ENCODE results near the gene LGALS4. TPM values are rescaled to one million over a fixed set of nuclear protein-coding genes. Genes with fewer than 3 reads are reported as not detected.
"Not testable (repeated sequence)": the region's sequence is repeated elsewhere in the genome, so short reads cannot be mapped to it uniquely, and the experiment has no call there.

Gene LGALS4
- total and polyA plus RNA-seq, 2 experiments from 2014 or later = 0.87 TPM; not detected in 1

DNA sequence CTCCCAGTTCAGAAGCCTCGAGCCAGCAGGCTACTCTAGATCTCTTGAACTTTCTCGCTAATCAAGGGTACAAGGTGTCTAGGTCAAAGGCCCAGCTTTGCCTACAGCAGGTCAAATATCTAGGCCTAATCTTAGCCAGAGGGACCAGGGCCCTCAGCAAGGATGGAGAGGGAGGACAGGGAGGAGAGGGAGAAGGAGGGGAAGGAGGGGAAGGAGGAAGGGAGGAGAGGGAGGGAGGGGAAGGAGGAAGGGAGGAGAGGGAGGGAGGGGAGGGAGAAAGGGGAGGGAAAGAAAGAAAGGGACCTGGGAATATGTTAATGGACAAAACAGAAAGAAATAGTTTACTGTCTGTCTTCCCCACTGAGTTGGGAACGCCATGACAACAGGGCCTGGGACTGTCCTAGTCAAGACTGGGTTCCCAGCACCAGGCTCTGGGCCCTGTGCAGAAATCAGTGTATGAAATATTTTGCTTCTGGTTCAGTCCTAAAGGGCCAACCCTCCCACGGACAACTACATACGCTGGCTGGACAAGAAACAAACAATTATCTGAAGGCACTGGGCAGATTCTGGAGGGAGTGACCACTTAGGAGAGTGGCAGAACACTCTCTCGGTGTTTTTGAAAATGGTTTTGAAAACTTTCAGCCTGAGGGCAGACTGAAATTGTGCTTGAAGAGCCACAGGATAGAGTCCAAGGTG lies 14.3 kb upstream of the LGALS4 start (continued):
- TF ChIP-seq, protein P1, sequence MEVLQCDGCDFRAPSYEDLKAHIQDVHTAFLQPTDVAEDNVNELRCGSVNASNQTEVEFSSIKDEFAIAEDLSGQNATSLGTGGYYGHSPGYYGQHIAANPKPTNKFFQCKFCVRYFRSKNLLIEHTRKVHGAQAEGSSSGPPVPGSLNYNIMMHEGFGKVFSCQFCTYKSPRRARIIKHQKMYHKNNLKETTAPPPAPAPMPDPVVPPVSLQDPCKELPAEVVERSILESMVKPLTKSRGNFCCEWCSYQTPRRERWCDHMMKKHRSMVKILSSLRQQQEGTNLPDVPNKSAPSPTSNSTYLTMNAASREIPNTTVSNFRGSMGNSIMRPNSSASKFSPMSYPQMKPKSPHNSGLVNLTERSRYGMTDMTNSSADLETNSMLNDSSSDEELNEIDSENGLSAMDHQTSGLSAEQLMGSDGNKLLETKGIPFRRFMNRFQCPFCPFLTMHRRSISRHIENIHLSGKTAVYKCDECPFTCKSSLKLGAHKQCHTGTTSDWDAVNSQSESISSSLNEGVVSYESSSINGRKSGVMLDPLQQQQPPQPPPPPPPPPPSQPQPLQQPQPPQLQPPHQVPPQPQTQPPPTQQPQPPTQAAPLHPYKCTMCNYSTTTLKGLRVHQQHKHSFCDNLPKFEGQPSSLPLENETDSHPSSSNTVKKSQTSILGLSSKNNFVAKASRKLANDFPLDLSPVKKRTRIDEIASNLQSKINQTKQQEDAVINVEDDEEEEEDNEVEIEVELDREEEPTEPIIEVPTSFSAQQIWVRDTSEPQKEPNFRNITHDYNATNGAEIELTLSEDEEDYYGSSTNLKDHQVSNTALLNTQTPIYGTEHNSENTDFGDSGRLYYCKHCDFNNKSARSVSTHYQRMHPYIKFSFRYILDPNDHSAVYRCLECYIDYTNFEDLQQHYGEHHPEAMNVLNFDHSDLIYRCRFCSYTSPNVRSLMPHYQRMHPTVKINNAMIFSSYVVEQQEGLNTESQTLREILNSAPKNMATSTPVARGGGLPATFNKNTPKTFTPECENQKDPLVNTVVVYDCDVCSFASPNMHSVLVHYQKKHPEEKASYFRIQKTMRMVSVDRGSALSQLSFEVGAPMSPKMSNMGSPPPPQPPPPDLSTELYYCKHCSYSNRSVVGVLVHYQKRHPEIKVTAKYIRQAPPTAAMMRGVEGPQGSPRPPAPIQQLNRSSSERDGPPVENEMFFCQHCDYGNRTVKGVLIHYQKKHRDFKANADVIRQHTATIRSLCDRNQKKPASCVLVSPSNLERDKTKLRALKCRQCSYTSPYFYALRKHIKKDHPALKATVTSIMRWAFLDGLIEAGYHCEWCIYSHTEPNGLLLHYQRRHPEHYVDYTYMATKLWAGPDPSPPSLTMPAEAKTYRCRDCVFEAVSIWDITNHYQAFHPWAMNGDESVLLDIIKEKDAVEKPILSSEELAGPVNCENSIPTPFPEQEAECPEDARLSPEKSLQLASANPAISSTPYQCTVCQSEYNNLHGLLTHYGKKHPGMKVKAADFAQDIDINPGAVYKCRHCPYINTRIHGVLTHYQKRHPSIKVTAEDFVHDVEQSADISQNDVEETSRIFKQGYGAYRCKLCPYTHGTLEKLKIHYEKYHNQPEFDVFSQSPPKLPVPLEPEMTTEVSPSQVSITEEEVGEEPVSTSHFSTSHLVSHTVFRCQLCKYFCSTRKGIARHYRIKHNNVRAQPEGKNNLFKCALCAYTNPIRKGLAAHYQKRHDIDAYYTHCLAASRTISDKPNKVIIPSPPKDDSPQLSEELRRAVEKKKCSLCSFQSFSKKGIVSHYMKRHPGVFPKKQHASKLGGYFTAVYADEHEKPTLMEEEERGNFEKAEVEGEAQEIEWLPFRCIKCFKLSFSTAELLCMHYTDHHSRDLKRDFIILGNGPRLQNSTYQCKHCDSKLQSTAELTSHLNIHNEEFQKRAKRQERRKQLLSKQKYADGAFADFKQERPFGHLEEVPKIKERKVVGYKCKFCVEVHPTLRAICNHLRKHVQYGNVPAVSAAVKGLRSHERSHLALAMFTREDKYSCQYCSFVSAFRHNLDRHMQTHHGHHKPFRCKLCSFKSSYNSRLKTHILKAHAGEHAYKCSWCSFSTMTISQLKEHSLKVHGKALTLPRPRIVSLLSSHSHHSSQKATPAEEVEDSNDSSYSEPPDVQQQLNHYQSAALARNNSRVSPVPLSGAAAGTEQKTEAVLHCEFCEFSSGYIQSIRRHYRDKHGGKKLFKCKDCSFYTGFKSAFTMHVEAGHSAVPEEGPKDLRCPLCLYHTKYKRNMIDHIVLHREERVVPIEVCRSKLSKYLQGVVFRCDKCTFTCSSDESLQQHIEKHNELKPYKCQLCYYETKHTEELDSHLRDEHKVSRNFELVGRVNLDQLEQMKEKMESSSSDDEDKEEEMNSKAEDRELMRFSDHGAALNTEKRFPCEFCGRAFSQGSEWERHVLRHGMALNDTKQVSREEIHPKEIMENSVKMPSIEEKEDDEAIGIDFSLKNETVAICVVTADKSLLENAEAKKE (CRISPR knock-in tag; IDR thresholded peaks at IDR 0.05) = no peak

DNA sequence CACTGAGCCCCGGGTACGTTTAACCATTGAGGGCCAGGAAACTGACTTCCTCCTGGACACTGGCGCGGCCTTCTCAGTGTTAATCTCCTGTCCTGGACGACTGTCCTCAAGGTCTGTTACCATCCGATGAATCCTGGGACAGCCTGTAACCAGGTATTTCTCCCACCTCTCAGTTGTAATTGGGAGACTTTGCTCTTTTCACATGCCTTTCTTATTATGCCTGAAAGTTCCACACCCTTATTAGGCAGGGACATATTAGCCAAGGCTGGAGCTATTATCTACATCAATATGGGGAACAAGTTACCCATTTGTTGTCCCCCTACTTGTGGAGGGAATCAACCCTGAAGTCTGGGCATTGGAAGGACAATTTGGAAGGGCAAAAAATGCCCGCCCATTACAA lies 13.2 kb upstream of the LGALS4 start:
- peaks cover 10% of the 10 kb centered on the region for H3K27me3 Mint-ChIP-seq (ENCODE audit: insufficient read depth, low read depth, poor library complexity)

DNA sequence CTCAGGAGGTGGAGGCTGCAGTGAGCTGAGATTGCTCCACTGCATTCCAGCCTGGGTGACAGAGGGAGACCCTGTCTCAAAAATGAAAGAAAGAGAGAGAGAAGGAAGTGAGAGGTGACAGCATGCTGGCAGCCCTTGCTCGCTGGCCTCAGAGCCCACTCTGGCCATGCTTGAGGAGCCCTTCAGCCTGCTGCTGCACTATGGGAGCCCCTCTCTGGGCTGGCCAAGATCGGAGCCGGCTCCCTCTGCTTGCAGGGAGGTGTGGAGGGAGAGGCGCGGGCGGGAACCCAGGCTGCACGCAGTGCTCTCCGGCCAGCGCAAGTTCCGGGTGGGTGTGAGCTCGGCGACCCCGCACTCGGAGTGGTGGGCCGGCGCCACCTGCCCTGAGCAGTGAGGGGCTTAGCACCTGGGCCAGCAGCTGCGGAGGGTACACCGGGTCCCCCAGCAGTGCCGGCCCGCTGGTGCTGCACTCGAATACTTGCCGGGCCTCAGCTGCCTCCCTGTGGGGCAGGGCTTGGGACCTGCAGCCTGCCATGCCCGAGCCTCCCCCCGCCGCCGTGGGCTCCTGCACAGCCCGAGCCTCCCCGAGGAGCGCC lies 8.6 kb upstream of the LGALS4 start:
- H3K27ac Mint-ChIP-seq; H3K9me2 ChIP-seq (ENCODE audit: insufficient read depth); ATAC-seq; DNase-seq (ENCODE audit: low spot score); H3K79me2 ChIP-seq (replicated peaks; ENCODE audit: insufficient read depth); H4K20me1 ChIP-seq (replicated peaks; ENCODE audit: insufficient read depth); H3K27me3 ChIP-seq (ENCODE audit: insufficient read depth); H3K4me2 ChIP-seq; H3K4me3 ChIP-seq; H2AFZ ChIP-seq; H3K4me3 Mint-ChIP-seq; H3K27ac ChIP-seq (ENCODE audit: low read depth); H3F3A ChIP-seq (replicated peaks; ENCODE audit: low read depth); H3K36me3 ChIP-seq (ENCODE audit: insufficient read depth): not testable (repeated sequence)
- H3K4me1 Mint-ChIP-seq = peaks cover 32% of the 10 kb centered on the region
- peaks cover 24% of the 10 kb centered on the region for H3K9me3 Mint-ChIP-seq
- H3K27me3 Mint-ChIP-seq (ENCODE audit: insufficient read depth, low read depth, poor library complexity) = peaks cover 16% of the 10 kb centered on the region
- H3K36me3 Mint-ChIP-seq (ENCODE audit: low read depth) = peaks cover 51% of the 10 kb centered on the region
- peaks cover 26% of the 10 kb centered on the region for H3K4me1 ChIP-seq (ENCODE audit: insufficient read depth)

More for the DNA sequence above, 13.2 kb upstream of the LGALS4 start:
- H3K4me1 ChIP-seq (ENCODE audit: insufficient read depth) = peaks cover 24% of the 10 kb centered on the region
- H3K79me2 ChIP-seq (replicated peaks; ENCODE audit: insufficient read depth) = peaks cover 11% of the 10 kb centered on the region; the same call in 1 of the 2 replicates
- H3F3A ChIP-seq (replicated peaks; ENCODE audit: low read depth); H3K4me3 Mint-ChIP-seq; H3K27ac ChIP-seq (ENCODE audit: low read depth); H2AFZ ChIP-seq; H3K27me3 ChIP-seq (ENCODE audit: insufficient read depth); H3K27ac Mint-ChIP-seq; DNase-seq (ENCODE audit: low spot score); ATAC-seq; H3K4me3 ChIP-seq; H3K9me2 ChIP-seq (ENCODE audit: insufficient read depth); H3K36me3 ChIP-seq (ENCODE audit: insufficient read depth); H3K4me2 ChIP-seq: not testable (repeated sequence)
- peaks cover 14% of the 10 kb centered on the region for H4K20me1 ChIP-seq (replicated peaks; ENCODE audit: insufficient read depth)
- Mint-ChIP-seq H3K36me3 (ENCODE audit: low read depth) (peaks cover 53% of the 10 kb centered on the region), H3K9me3 (peaks cover 17% of the 10 kb centered on the region), H3K4me1 (peaks cover 39% of the 10 kb centered on the region)

Measured in GM23338 (cell line).